HG02973 (cell line): ENCODE measurements around the gene SLC12A3.
A peak's percentile ranks its signal among the peaks of the same experiment; 100 is the strongest.

ENCODE experiments used
- ATAC-seq: cut with Tn5 transposase; IDR thresholded peaks from one replicate; pipeline ENCODE4 v1.9.1; 2021; ENCODE audit warnings: moderate library complexity; ENCODE audit not compliant: unreplicated experiment

SLC12A3 gene

DNA sequence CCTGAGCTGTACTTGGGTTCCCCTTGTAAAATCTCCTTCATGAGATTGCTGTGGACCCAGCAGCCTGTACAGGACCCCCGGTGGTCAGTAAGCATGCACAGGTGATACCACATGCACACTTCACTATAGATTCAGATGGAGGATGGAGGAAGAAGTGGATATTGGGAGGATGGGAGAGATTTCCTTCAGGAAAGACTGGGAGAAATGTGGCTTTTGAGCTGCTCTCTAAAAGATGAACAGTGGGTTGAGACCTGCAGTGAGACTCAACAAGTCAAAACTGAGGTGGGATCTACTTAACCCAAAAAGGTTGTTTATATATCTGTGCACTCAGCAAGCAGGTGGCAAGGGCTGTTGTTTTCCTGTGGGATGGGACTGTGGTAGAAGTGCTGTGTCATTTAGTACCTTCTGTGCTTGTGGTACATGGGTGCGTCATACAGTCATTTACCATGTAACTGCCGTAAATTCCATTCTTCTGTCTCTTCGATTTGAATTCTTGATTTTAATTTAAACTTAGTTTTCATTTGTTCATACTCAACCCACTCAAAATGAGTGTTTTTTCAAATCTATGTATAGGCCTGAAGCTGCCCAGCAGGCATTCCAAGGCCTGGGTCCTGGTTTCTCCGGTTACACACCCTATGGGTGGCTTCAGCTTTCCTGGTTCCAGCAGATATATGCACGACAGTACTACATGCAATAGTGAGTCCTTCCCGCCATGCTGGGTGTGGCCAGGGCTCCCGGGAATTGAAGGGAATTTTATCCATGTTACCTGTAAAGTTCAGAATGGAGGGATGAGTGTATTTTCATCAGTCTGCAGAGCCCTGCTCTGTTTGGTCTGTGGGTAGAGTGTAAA lies 73.9 kb downstream of the SLC12A3 start:
- no peak for ATAC-seq

GRCh38 chr16:56939801-56940200 lies 74.8 kb downstream of the SLC12A3 start:
- no peak for ATAC-seq

GRCh38 chr16:56941092-56941491 lies 76.1 kb downstream of the SLC12A3 start:
- ATAC-seq: no peak

- no peak for ATAC-seq
Observed at GRCh38 chr16:56941856-56942331, 76.9 kb downstream of the SLC12A3 start.

- no peak for ATAC-seq
Observed at GRCh38 chr16:56943761-56944375, 78.9 kb downstream of the SLC12A3 start.

DNA sequence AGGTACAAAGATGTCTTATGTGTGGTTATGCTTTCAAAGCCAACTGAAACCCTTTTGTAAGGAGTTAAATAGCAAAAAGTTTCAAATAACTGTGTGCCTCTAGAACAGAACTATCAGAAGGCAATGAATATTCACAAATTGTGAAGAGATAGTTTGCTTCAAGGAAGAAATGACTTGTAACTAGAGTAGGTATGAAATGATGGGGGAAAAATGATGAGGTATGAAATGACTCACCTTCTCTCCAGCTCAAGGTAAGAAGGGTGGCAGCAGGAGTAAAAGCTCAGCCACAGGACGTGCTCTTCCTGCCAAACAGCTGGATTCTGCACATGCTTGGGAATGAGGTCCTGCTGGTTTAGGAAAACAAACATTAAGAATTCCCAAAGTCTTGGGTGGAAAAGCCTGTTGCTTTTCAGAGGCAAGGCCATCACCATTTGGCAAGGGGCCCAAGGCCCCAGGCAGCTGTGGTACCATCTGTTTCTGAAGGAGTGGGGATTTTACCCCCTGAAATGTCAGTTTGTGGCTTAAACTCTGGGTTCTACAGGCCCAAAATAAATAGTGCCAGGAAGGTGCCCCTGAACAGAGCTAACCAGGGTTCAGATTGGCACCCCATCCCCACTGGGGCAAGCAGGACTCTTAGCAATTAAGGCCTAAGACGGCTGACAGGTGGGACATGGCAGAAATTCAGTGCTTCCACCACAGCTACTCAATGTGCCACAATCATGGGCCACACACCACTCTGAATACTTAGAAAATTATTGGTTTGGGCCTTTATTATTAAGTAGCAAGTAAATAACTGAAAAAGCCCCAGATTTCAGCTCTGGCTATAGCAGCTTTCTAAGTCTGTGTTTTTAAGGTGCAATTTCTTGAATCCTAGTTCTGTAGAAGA lies 80.2 kb downstream of the SLC12A3 start:
- peak; percentile 34 for ATAC-seq

- no peak for ATAC-seq
Observed at GRCh38 chr16:56945847-56946527, 81.0 kb downstream of the SLC12A3 start.

DNA sequence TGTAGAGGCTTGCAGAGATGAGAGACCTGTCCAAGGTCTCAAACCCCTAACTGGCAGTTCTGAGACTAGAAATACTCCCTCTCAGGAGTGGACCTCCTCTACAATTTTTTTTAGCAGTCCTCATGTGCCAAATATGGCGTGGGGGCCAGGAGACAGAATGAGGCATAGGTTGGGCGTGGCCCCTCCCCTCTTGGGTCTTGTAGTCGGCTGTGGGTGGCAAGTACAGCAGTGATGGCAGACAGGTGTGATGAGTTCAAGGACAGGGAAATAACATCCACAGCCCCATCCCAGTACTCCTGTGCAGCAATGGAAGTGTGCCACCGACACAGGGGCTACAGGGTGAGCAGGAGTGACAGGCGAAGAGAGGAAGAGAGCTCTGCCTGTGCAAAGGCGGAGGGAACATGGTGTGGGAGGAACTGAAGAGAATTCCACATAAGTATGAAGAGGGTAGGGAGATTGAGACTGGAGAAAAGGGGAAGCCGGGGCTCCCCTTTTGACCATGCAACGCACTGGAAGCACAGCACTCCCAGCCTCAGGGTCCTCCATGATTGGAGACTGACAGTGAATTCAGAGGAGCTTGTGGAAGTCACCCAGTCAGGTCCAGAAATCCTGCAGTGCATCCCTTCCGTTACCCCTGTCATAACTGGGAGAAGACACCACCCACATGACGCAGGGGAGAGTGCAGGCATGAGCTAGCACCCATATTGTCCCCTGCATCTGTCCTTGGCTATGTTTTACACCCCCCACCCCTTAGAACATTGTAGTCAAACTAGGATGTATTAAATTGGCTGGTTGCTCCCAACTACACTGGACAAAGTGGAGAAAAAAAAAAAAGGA lies 82.0 kb downstream of the SLC12A3 start:
- no peak for ATAC-seq

DNA sequence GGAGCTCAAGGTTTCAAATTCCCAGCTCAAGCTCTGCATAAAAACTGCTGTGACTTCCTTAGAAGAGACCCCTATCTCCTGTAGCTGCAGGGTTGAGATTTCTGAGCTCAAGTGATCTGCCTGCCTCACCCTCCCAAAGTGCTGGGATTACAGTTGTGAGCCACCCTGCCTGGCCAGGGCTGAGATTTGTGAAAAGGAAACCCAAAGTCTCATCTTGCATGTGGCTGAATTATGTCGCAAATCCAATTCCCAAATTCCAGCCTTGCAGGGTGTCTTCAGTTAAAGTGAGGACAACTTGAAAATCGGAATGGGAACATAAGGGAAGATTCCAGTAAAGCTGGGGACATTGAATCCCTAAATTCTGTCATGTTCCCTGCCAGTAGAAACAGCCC lies 82.6 kb downstream of the SLC12A3 start:
- no peak for ATAC-seq

DNA sequence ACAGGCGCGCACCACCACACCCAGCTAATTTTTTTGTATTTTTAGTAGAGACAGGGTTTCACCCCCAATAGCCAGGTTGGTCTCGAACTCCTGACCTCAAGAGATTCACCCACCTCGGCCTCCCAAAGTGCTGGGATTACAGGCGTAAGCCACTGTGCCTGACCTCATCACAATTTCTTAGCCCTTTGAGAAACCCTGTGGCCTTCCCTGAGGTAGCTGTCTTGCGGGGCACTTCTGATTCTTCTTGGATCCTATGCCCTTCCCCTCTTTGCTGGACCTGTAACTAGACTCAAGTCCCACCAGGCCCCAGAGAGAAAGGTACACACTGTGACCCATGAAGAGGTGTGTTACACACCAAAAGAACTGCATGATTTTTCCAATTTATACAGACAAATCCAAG lies 83.2 kb downstream of the SLC12A3 start:
- ATAC-seq: no peak

GRCh38 chr16:56950051-56950450 lies 85.0 kb downstream of the SLC12A3 start:
- ATAC-seq: no peak

DNA sequence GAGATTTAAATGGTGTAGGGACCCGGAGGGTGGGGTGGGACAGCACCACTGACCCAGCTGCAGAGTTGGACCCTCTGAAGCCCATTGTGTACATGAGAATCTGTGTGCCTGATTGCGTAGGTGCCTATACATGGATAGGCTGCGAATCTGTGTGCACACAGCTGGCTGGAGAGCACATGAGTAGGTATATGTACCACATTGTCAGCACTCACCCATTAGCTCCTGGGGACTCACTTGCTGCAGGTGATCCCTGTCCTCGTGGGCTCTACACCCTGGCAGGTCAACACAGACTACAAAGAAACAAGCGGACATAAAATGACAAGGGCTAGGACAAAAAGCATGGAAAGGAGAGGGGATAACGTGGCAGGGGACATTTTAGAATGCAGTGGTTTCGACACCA lies 85.4 kb downstream of the SLC12A3 start:
- ATAC-seq: no peak

- ATAC-seq: peak; percentile 55
Observed at GRCh38 chr16:56950881-56951771, 86.1 kb downstream of the SLC12A3 start.

DNA sequence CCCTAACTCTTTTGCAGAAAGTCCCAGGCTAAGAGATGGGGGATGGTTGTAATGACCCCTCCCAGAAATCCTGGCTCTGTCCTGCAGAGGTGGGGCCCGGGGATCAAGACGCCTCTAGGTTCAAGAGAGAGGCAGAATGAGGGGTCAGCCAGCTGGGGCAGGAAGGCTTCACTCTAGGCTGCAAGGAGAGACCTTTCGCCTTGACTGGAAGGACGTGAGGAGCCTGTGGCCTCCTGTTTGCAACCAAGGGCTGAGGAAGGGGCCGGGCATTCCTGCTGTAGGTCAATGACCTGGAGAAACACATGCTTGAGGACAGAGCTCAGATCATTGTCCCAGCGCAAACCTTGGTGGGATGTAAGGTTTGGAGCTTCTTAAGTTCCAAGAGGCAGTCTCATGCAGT lies 88.0 kb downstream of the SLC12A3 start:
- ATAC-seq: no peak

- ATAC-seq: no peak
Observed at GRCh38 chr16:56956076-56956475, 91.1 kb downstream of the SLC12A3 start.

DNA sequence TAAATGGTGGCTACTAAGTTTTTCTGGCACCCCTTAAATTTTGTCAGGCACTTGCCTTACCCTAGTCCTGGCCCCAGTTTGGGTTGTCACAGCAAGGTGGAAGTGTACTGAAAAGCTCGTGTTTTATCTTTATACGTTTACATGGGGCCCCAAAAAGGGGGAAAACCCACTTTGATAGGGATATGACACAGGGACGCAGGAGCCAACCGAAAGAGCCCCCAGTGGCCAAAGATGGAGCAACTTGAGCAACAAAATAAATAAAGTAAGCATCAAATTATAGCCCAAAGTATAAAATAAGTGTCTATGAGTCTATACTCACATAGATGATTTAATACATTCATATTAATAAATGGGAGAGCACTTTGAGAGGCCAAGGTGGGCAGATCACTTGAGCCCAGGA lies 91.7 kb downstream of the SLC12A3 start:
- ATAC-seq: no peak

GRCh38 chr16:56960681-56961281 lies 95.8 kb downstream of the SLC12A3 start:
- ATAC-seq: no peak

- ATAC-seq: no peak
Observed at GRCh38 chr16:56961386-56961785, 96.4 kb downstream of the SLC12A3 start.
